RWPE2 (cell line): ENCODE data around the gene FLVCR1.

Experiments used
- ATAC-seq: fragments of 200-7000 bp; cut with Tn5 transposase; 3 replicates; pipeline ENCODE4 v1.9.1; 2021; ENCODE audit warnings: low read depth
- DNase-seq: peaks from one replicate; pipeline ENCODE4 v3.0.0-alpha.2; 2020; ENCODE audit warnings: low spot score
- H3K27ac ChIP-seq: fragments of 450-650 bp; 2 replicates; pipeline ENCODE4 v1.5.1; 2017; ENCODE audit warnings: mild to moderate bottlenecking; ENCODE audit not compliant: poor library complexity, severe bottlenecking
- H3K27me3 ChIP-seq: fragments of 250-450 bp; sonication (Bioruptor Pico); 2 replicates; pipeline ENCODE4 v1.5.1; 2021; ENCODE audit warnings: mild to moderate bottlenecking, moderate library complexity; ENCODE audit not compliant: insufficient read depth, poor library complexity, severe bottlenecking
- H3K36me3 ChIP-seq: fragments of 250-450 bp; sonication (Bioruptor Pico); 2 replicates; pipeline ENCODE4 v1.5.1; 2020; ENCODE audit warnings: low read depth, mild to moderate bottlenecking, moderate library complexity
- H3K4me1 ChIP-seq: fragments of 250-450 bp; sonication (Bioruptor Pico); 2 replicates; pipeline ENCODE4 v1.5.1; 2021; ENCODE audit warnings: mild to moderate bottlenecking, moderate library complexity; ENCODE audit not compliant: insufficient read depth, poor library complexity, severe bottlenecking
- H3K4me3 ChIP-seq: fragments of 250-450 bp; sonication (Bioruptor Pico); 2 replicates; pipeline ENCODE4 v1.5.1; 2021; ENCODE audit warnings: mild to moderate bottlenecking, moderate library complexity; ENCODE audit not compliant: severe bottlenecking
- H3K9me3 ChIP-seq: fragments of 250-450 bp; sonication (Bioruptor Pico); 2 replicates; pipeline ENCODE4 v1.5.1; 2021; ENCODE audit warnings: mild to moderate bottlenecking, moderate library complexity; ENCODE audit not compliant: severe bottlenecking
- TF ChIP-seq, protein P1 (sequence below): fragments of 450-650 bp; IDR thresholded peaks from one replicate; pipeline ENCODE4 v1.5.1; 2017; ENCODE audit warnings: mild to moderate bottlenecking, moderate library complexity; ENCODE audit not compliant: poor library complexity, severe bottlenecking

Gene FLVCR1

DNA sequence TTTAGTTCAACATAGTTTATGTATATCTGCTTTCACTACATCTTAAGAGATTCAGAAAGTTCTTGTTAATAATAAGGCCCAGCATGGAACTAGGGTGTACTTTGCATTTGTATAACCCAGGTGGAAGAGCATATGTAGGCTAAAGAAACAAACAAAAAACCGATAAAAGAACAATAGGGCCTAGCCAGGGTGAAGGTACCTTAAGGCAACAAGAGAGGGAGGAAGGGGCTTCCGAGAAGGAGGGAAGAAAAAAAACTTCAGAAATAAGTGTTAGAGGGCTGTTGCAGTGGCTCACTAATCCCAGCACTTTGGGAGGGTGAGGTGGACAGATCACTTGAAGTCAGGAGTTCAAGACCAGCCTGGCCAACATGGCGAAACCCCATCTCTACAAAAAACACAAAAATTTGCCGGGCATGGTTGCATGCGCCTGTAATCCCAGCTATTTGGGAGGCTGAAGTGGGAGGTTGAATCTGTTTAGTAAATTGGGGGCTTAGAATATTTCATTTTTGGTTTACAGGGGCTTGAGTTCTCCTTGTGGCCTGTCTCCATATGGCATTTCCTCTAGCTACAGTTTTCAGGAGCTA, 5.9 kb upstream of the FLVCR1 start:
- Histone ChIP-seq H3K4me3 (no peak overlapping the region), H3K27ac (no peak overlapping the region), H3K4me1 (no peaks in the 10 kb centered on the region), H3K36me3 (no peaks in the 10 kb centered on the region), H3K9me3 (no peaks in the 10 kb centered on the region), H3K27me3 (no peaks in the 10 kb centered on the region)
- DNase-seq (no peak), ATAC-seq (no peak)
- TF ChIP-seq, protein P1, sequence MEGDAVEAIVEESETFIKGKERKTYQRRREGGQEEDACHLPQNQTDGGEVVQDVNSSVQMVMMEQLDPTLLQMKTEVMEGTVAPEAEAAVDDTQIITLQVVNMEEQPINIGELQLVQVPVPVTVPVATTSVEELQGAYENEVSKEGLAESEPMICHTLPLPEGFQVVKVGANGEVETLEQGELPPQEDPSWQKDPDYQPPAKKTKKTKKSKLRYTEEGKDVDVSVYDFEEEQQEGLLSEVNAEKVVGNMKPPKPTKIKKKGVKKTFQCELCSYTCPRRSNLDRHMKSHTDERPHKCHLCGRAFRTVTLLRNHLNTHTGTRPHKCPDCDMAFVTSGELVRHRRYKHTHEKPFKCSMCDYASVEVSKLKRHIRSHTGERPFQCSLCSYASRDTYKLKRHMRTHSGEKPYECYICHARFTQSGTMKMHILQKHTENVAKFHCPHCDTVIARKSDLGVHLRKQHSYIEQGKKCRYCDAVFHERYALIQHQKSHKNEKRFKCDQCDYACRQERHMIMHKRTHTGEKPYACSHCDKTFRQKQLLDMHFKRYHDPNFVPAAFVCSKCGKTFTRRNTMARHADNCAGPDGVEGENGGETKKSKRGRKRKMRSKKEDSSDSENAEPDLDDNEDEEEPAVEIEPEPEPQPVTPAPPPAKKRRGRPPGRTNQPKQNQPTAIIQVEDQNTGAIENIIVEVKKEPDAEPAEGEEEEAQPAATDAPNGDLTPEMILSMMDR: no peak

DNA sequence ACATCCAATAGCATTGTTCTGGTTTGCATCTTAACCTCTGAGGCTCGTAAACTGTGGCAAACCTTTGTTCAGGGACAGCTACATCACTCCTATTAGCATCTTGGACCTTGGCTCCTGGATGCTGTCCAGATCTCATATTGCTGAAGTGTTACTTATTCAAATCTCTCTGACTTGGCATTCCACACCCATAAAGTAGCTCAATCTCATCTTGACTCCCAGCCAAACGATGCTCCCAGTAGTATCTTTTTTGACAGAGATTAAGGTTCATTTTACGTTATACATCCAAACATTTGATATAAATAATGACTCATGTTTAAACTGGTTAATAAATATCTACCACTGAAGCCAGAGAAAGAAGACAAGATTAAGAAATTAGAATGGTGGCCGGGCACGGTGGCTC, 4.4 kb upstream of the FLVCR1 start:
- no peak overlapping the region for H3K4me3 ChIP-seq
- TF ChIP-seq, protein P1: no peak
- DNase-seq: no peak
- ATAC-seq: no peak
- H3K4me1 ChIP-seq: no peaks in the 10 kb centered on the region
- no peaks in the 10 kb centered on the region for H3K9me3 ChIP-seq
- no peaks in the 10 kb centered on the region for H3K27me3 ChIP-seq
- H3K27ac ChIP-seq: no peak overlapping the region
- H3K36me3 ChIP-seq: no peaks in the 10 kb centered on the region

DNA sequence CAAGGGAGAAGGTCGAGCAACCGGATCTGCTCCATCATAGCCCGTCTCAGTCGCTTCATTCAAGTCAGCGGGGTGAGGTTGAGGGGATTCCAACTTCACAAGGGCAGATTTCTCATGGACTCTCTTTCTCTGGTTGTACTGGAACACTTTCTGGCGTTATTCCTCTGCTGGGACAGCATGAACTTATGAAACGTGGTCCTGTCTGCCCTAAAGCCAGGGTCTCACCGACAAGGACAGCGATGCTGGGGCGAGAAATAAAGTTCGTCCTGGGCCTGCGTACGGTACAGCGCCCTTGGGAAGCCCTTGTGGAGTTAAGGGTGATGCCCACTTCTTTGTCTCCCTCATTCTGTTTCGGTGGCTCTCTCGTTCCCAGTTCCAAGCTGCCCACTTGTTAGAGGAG, 1.3 kb upstream of the FLVCR1 start:
- H3K36me3 ChIP-seq: peaks cover 6% of the 10 kb centered on the region; the same call in 1 of the 2 replicates
- TF ChIP-seq, protein P1: no peak
- H3K9me3 ChIP-seq: no peaks in the 10 kb centered on the region
- DNase-seq (no peak), ATAC-seq (no peak)
- no peak overlapping the region for H3K4me3 ChIP-seq
- H3K27ac ChIP-seq: peak overlapping the region; percentile 58
- H3K27me3 ChIP-seq: no peaks in the 10 kb centered on the region
- no peaks in the 10 kb centered on the region for H3K4me1 ChIP-seq

DNA sequence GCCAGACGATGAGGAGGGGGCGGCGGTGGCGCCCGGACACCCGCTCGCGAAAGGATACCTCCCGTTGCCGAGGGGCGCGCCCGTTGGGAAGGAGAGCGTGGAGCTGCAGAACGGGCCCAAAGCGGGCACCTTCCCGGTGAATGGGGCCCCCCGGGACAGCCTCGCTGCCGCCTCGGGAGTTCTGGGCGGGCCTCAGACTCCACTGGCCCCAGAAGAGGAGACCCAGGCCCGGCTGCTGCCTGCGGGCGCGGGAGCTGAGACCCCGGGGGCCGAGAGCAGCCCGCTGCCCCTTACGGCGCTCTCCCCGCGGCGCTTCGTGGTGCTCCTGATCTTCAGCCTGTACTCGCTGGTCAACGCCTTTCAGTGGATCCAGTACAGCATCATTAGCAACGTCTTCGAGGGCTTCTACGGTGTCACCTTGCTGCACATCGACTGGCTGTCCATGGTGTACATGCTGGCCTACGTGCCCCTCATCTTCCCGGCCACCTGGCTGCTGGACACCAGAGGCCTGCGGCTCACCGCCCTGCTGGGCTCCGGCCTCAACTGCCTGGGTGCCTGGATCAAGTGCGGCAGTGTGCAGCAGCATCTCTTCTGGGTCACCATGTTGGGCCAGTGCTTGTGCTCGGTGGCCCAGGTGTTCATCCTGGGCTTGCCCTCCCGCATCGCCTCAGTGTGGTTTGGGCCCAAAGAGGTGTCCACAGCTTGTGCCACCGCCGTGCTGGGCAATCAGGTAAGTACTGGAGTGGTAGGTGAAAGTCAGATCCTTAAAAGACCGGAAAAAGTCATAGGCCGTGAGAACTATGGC, 588 bp downstream of the FLVCR1 start:
- no peaks in the 10 kb centered on the region for H3K4me1 ChIP-seq
- ATAC-seq: peak; percentile 37; the same call in 2 of the 3 replicates
- H3K27me3 ChIP-seq: no peaks in the 10 kb centered on the region
- TF ChIP-seq, protein P1: no peak
- peak overlapping the region; percentile 67 for H3K4me3 ChIP-seq
- H3K36me3 ChIP-seq: peaks cover 10% of the 10 kb centered on the region
- DNase-seq: no peak
- H3K27ac ChIP-seq: peak overlapping the region; percentile 58
- H3K9me3 ChIP-seq: no peaks in the 10 kb centered on the region
